ENCODE data around the gene FBXL17. TPM values are rescaled to one million over a fixed set of nuclear protein-coding genes. Genes with fewer than 3 reads are reported as not detected.
A peak's percentile ranks its signal among the peaks of the same experiment; 100 is the strongest.

Gene FBXL17
- total and polyA plus RNA-seq, 7 donors, result 6.2 to 36.1 (median 30.3) TPM

GRCh38 chr5:107894361-107894760, 487.5 kb downstream of the FBXL17 start:
- Histone ChIP-seq H3K27ac (no peak overlapping the region), H3K4me3 (no peak overlapping the region), H3K9me3 (no peaks in the 10 kb centered on the region), H3K36me3 (ENCODE audit: insufficient read depth in 1 of 2, low read depth in 1 of 2) (no peaks in the 10 kb centered on the region), H3K27me3 (ENCODE audit: insufficient read depth in 3 of 3, low read length in 2 of 3) (no peaks in the 10 kb centered on the region), H3K4me1 (no peaks in the 10 kb centered on the region)
- intact Hi-C loops (cut with DNase I), result no loop called here
- ATAC-seq (no peak), DNase-seq (no peak)
- WGBS, 3 donors, result 53 to 83% (median 79%) methylated on average over 1 of the region's 1 CpG
- TF ChIP-seq, protein P1, sequence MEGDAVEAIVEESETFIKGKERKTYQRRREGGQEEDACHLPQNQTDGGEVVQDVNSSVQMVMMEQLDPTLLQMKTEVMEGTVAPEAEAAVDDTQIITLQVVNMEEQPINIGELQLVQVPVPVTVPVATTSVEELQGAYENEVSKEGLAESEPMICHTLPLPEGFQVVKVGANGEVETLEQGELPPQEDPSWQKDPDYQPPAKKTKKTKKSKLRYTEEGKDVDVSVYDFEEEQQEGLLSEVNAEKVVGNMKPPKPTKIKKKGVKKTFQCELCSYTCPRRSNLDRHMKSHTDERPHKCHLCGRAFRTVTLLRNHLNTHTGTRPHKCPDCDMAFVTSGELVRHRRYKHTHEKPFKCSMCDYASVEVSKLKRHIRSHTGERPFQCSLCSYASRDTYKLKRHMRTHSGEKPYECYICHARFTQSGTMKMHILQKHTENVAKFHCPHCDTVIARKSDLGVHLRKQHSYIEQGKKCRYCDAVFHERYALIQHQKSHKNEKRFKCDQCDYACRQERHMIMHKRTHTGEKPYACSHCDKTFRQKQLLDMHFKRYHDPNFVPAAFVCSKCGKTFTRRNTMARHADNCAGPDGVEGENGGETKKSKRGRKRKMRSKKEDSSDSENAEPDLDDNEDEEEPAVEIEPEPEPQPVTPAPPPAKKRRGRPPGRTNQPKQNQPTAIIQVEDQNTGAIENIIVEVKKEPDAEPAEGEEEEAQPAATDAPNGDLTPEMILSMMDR (IDR thresholded peaks at IDR 0.05), result no peak

GRCh38 chr5:107893642-107894041, 488.3 kb downstream of the FBXL17 start:
- H3K27ac ChIP-seq, result no peak overlapping the region
- WGBS, 3 donors, result 32 to 49% (median 38%) methylated on average over 4 of the region's 4 CpGs
- DNase-seq, result no peak
- no peak overlapping the region for H3K4me3 ChIP-seq
- no peaks in the 10 kb centered on the region for H3K9me3 ChIP-seq
- ATAC-seq, result peak in 2 of 4 donors; percentile 37 to 50
- no peaks in the 10 kb centered on the region for H3K4me1 ChIP-seq
- H3K27me3 ChIP-seq (ENCODE audit: insufficient read depth in 3 of 3, low read length in 2 of 3), result no peaks in the 10 kb centered on the region
- intact Hi-C loops (cut with DNase I), result no loop called here
- no peaks in the 10 kb centered on the region for H3K36me3 ChIP-seq (ENCODE audit: insufficient read depth in 1 of 2, low read depth in 1 of 2)
- TF ChIP-seq, protein P1 (IDR thresholded peaks at IDR 0.05), result no peak

DNA sequence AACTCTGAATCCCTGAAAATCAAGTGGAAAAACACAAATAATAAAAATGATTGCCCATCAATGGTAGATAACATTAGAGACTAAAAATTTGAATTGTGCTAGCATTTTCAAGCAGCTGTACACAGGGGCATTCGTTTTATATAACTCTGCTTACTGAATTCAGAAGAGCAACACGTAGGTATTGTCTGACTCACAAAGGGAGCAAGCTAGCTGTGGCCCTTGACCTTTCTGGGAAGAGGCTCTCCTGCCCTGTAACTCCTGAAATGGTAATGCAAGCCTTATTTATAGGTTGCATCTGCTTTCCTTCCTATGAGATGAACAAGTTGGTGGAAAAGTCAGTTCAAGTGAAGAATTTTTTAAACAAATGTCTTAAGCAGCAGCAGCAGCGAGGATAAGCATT, 492.5 kb downstream of the FBXL17 start:
- intact Hi-C loops (cut with DNase I), result no loop called here
- TF ChIP-seq, protein P1 (IDR thresholded peaks at IDR 0.05), result no peak
- no peak overlapping the region for H3K4me3 ChIP-seq

GRCh38 chr5:107888541-107888940, 493.4 kb downstream of the FBXL17 start:
- Histone ChIP-seq H3K27me3 (ENCODE audit: insufficient read depth in 3 of 3, low read length in 2 of 3) (no peaks in the 10 kb centered on the region), H3K36me3 (ENCODE audit: insufficient read depth in 1 of 2, low read depth in 1 of 2) (no peaks in the 10 kb centered on the region), H3K27ac (no peak overlapping the region), H3K4me1 (no peaks in the 10 kb centered on the region), H3K9me3 (no peaks in the 10 kb centered on the region), H3K4me3 (no peak overlapping the region)
- TF ChIP-seq, protein P1 (IDR thresholded peaks at IDR 0.05), result no peak
- DNase-seq, result no peak
- WGBS, 3 donors, result 82 to 96% (median 85%) methylated on average over 4 of the region's 4 CpGs
- no peak for ATAC-seq
- intact Hi-C loops (cut with DNase I), result no loop called here

More for the DNA sequence above, 492.5 kb downstream of the FBXL17 start:
- ATAC-seq (no peak), DNase-seq (no peak)
- no peaks in the 10 kb centered on the region for H3K27me3 ChIP-seq (ENCODE audit: insufficient read depth in 3 of 3, low read length in 2 of 3)
- H3K9me3 ChIP-seq, result no peaks in the 10 kb centered on the region
- 85 to 86% (median 85%) methylated on average over 3 of the region's 3 CpGs for WGBS, 3 donors
- H3K36me3 ChIP-seq (ENCODE audit: insufficient read depth in 1 of 2, low read depth in 1 of 2), result no peaks in the 10 kb centered on the region
- H3K4me1 ChIP-seq, result no peaks in the 10 kb centered on the region
- no peak overlapping the region for H3K27ac ChIP-seq

Data from psoas muscle (tissue), 8 donors.